Measurements from ENCODE around the gene PNPLA3.

The PNPLA3 gene

DNA sequence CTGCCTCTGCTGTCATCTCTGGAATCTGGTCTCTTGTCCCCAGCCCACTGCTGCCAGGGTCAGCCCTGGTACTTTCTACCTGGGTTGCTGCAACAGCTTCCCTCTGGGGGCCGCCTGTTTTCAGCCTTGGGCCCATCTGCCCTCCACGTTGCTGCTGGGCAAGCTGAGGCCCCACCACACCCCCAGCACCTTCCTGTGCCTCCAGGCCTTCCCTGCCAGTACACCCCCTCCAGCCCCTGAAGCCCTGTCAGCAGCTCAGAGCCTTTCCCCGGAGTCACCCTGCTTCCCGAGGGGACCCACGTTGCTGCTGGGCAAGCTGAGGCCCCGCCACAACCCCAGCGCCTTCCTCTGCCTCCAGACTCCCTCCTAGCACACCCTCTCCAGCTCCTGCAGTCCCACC is 28.4 kb downstream of the PNPLA3 start:
- DNase-seq: no peak
- peaks cover 0 to 14% of the 10 kb centered on the region in 2 donors for H3K27me3 ChIP-seq
- no peaks in the 10 kb centered on the region for H3K36me3 ChIP-seq
- peaks cover 0 to 21% (median 15%) of the 10 kb centered on the region in 4 donors for H3K4me1 ChIP-seq
- no peaks in the 10 kb centered on the region for H3K9me3 ChIP-seq
- H3K4me3 ChIP-seq: no peak overlapping the region
- TF ChIP-seq, protein P1, sequence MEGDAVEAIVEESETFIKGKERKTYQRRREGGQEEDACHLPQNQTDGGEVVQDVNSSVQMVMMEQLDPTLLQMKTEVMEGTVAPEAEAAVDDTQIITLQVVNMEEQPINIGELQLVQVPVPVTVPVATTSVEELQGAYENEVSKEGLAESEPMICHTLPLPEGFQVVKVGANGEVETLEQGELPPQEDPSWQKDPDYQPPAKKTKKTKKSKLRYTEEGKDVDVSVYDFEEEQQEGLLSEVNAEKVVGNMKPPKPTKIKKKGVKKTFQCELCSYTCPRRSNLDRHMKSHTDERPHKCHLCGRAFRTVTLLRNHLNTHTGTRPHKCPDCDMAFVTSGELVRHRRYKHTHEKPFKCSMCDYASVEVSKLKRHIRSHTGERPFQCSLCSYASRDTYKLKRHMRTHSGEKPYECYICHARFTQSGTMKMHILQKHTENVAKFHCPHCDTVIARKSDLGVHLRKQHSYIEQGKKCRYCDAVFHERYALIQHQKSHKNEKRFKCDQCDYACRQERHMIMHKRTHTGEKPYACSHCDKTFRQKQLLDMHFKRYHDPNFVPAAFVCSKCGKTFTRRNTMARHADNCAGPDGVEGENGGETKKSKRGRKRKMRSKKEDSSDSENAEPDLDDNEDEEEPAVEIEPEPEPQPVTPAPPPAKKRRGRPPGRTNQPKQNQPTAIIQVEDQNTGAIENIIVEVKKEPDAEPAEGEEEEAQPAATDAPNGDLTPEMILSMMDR (IDR thresholded peaks at IDR 0.05): no peak
- H3K27ac ChIP-seq: no peak overlapping the region
- intact Hi-C loops (cut with DNase I; ENCODE audit: low total_unique reads): no loop called here

DNA sequence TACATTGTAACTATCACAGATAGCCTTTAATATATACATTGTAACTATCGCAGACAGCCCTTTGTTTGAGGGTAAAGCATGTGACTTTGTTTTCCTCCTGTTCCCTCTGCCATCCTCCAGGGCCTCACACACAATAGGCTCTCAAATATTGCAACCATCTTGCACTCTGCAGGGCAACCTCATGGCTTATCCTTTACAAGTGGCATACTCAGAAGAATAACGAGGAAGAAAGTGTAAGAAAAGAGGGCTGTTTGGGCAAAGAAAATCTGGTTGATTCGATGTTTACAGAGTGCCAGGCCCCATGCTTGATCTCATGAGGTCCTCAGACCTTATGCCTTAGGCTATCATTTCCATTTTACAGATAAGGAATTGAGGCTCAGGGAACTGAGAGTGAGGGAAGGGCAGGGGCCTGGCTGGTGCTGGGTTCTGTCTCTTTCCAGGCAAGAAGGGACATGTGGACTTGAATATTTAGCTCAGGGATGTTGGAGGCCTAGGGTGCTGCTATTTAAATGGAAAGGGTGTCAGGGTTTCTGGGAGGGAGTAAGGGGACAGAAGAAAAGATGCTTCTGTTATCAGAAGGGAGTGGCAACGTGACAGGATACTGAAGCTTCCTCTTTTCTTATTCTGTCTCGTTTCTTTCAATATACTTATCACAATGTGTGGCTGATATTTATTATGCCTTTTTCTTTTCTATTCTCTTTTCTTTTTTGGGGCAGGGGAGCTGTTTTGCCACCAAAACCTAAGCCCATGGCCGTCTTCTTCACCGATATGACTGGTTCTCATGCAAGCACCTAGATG is 30.6 kb downstream of the PNPLA3 start:
- Histone ChIP-seq H3K36me3 (no peaks in the 10 kb centered on the region), H3K27ac (peak overlapping the region in 1 of 2 donors; percentile 81), H3K27me3 (peaks cover 0 to 12% of the 10 kb centered on the region in 2 donors), H3K9me3 (no peaks in the 10 kb centered on the region), H3K4me3 (peak overlapping the region; percentile 79 to 98), H3K4me1 (peaks cover 0 to 29% (median 24%) of the 10 kb centered on the region in 4 donors)
- TF ChIP-seq, protein P1 (IDR thresholded peaks at IDR 0.05): no peak
- intact Hi-C loops (cut with DNase I; ENCODE audit: low total_unique reads): no loop called here
- no peak for DNase-seq

DNA sequence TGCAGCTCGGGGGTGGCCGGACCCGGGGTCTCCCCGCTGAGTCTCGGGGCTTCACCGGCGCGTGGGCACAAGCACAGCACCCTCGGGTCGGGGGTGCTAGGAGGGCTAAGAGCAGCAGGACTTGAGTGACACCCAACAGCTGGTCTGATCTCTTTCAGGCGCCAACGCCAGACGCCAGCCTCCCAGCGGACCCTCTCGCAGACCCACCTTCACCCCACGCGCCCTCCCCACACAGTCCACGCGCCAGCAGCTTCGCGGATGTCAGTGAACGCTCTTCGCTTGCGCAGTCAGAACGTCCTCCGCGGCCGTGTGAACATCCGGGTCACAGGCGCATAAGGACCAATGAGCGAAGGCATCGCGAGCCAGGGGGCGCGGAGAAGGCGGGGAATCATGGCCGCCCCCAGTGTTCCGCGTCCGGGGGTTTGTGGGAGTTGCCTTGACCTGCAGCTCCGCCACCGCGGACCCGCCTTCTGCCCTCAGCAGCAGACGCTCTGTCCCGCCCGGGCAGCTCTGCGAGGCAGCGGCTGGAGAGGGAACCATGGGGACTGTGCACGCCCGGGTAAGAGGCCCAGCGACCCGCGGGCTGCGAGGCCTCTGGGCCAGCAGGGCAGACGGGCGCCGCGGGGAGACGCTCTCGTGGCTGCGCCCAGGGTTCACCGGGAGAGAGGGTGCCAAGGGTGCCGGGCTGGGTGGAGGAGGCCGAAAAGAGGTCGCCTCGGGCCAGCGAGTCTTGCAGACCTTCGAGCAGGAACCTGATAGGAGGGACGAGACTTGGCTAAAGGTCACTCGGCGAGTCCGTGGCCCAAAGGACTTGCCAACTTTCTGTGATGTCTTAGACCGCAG is 31.7 kb downstream of the PNPLA3 start, which contains the start of gene SAMM50:
Gene SAMM50 (plus strand): TSS at position 403 of the 843 bp plus-strand sequence. CDS start 136 bp downstream, at position 539.
- Histone ChIP-seq H3K9me3 (no peaks in the 10 kb centered on the region), H3K27ac (peak within 1 kb of the TSS; percentile 81 to 83), H3K27me3 (peaks cover 0 to 12% of the 10 kb centered on the region in 2 donors), H3K36me3 (no peaks in the 10 kb centered on the region), H3K4me1 (peaks cover 0 to 29% (median 24%) of the 10 kb centered on the region in 4 donors), H3K4me3 (peak within 1 kb of the TSS; percentile 79 to 98)
- peak; percentile 93 to 94 for DNase-seq
- TF ChIP-seq, protein P1 (IDR thresholded peaks at IDR 0.05): no peak
- intact Hi-C loops (cut with DNase I; ENCODE audit: low total_unique reads): no loop called here

DNA sequence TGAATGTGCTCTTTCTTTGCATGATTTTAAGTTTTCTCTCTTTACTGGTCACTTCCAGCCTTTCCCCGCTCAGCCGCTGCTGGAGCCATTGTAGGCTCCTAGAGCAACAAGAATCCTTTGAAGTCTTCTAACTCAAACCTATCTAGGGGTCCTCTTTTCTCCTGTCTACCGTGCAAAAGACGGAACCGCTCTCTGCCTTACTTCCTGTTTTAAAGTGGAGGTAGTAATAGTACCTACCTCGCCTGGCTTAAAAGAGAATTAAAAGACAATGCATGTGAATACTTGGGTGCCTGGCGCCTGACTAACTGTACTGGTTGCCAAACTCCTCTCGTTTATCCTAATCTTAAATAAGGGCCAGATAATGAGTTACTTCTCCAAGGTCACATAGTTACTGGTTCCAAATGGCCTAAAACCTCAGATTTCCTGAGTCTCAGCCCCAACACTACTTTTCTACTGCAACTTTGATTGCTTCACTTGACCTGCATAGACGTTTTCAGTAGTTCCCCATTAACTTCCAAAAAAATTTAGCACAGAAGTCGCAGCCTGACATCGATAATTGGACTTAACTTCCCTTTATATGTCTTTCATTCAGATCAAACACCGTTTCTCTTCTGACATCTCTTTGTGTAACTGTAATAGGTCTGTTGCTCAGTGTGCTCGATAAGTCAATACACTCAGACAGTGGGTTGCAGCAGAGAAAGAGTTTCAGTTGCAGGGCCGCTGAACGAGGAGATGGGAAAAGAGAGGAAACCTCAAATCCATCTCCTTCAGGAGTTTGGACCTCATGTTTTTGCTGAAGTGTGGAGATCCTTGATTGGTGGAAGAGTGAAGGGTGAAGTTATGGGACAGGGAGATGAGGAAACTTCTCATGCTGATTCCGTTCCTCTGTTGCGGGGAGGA is 32.5 kb downstream of the PNPLA3 start:
- H3K27ac ChIP-seq: peak overlapping the region; percentile 81 to 83
- no peaks in the 10 kb centered on the region for H3K9me3 ChIP-seq
- TF ChIP-seq, protein P1 (IDR thresholded peaks at IDR 0.05): no peak
- intact Hi-C loops (cut with DNase I; ENCODE audit: low total_unique reads): no loop called here
- peaks cover 0 to 29% (median 24%) of the 10 kb centered on the region in 4 donors for H3K4me1 ChIP-seq
- peaks cover 0 to 12% of the 10 kb centered on the region in 2 donors for H3K27me3 ChIP-seq
- no peak for DNase-seq
- no peaks in the 10 kb centered on the region for H3K36me3 ChIP-seq
- peak overlapping the region; percentile 79 to 98 for H3K4me3 ChIP-seq
